HG03064 (cell line): ENCODE results near the gene WASHC1.
"Not testable (repeated sequence)": the region's sequence is repeated elsewhere in the genome, so short reads cannot be mapped to it uniquely, and the experiment has no call there.

Experiments
- ATAC-seq: cut with Tn5 transposase; IDR thresholded peaks from one replicate; pipeline ENCODE4 v1.9.1; 2021; ENCODE audit warnings: low read depth; ENCODE audit not compliant: unreplicated experiment

WASHC1 gene, protein sequence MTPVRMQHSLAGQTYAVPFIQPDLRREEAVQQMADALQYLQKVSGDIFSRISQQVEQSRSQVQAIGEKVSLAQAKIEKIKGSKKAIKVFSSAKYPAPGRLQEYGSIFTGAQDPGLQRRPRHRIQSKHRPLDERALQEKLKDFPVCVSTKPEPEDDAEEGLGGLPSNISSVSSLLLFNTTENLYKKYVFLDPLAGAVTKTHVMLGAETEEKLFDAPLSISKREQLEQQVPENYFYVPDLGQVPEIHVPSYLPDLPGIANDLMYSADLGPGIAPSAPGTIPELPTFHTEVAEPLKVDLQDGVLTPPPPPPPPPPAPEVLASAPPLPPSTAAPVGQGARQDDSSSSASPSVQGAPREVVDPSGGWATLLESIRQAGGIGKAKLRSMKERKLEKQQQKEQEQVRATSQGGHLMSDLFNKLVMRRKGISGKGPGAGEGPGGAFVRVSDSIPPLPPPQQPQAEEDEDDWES

GRCh38 chr9:29356-29755, at the start of gene WASHC1:
TSS of gene WASHC1 (minus strand) at chr9:29456. CDS start at chr9:24999, 4,457 bp downstream.
- ATAC-seq, result not testable (repeated sequence)

DNA sequence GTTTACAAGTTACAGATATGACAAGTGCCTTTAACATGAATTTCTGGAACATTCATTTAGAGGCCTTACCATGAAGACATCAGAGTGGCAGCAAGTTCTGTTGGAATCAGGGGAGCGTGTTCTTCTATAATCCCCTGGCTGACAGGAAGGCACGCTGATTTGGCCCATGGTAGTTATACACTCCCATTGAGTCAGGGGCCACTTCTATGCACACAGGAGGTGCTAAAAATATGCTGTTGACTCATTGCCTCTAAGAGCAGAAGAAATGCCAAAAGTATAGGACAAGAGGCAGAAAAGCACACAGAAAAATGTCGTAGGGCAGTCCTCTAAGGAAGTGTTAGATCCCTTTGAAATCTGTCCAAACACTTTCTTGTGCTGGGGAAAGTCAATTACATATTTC, 49.1 kb upstream of the WASHC1 start:
- not testable (repeated sequence) for ATAC-seq

DNA sequence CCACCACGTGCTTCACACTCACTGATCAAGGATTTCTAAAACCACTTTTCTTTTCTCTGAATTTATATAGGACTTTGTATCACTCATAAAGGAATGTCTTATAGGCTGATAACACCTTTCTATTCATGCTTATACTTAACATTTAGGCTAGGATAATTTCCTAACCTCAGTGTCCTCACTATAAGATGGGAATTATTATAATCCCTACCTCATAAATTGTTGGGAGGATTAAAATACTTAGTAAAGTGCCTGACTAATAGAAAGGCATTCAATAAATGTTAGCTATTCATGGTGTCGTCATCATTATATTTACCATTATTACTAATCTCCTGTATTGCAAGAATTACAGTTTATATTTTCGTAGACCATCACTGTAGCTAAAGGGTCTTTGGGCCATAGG, 47.1 kb upstream of the WASHC1 start:
- ATAC-seq, result not testable (repeated sequence)

GRCh38 chr9:73900-74525, 44.8 kb upstream of the WASHC1 start:
- not testable (repeated sequence) for ATAC-seq

- not testable (repeated sequence) for ATAC-seq
These were observed 44.0 kb upstream of the WASHC1 start for GRCh38 chr9:73076-73899.

GRCh38 chr9:63031-63629, 33.9 kb upstream of the WASHC1 start:
- ATAC-seq, result peak; percentile 72

DNA sequence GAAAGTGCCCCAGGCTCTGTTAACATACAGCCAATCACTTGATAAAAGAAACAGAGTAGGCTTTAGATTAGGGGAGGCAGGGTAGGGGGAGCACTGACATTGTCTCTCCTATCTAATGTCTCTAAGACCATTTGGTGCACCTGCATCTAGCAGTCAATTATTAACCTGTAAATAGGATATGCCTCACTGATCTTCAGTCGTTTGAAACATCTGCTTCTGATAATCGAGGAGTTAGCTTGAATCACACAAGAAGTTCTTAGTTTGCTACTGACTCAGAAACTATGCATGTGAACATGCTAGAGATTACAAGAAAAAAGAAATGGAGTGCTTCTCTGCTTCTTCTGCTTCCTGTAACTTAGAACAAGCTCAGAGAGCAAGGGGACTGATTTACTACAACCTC, 23.4 kb upstream of the WASHC1 start:
- peak; percentile 83 for ATAC-seq

DNA sequence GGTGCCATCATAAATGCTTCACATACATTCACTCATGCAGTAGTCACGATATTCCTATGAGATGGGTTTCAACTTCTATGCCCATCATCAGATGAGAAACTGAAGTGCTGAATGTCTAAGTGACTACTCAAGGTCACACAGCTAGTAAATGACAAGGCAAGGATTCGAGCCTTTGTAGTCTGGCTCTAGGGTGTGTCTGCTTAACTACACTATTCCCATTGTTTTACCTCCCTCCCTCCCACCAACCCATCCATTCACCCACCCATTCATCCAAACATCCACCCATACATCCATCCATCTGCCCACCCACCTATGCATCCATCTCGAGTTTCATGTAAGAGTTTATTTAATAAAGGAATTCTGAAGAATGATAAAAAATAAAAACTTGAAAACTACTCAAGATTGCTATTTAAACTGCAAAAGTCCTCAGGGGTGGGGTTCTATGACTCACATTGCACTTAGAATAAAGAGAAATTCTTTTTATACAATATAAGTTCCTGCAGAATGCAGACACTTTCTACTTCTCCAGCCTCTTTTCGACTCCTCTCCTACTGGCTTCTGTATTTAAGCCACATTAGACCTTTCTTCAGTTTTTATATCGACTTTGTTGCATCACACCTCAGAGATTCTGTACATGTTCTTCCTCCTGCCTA, 19.1 kb upstream of the WASHC1 start:
- not testable (repeated sequence) for ATAC-seq

DNA sequence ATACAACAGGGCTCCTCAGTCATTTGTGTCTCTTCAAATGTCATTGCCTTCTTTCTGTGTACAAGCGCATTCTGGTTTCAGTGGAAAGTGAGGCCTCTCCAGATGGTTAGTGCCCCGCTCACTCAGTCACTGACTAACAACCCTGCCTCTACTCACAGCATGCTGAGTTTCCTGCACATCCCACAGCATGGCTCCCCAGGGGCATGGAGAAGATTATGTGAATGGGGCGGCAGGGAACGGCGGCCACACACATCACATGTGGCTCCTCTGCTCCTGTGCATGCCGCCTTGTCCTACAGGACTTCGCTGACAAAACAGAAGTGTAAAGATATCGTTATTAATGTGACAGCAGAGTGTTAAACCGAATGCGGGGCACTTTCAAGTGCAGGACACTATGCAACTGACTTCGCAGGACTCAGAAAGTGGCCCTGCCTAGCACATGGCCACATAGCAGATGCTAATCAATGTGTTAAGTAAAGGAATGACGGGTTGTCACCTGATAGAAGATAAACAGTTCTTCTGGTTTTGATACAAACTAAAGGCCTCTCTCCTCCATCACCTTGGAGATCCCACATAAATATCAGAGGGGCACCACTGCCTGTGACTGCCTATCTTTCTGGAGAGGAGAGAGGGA, 17.5 kb upstream of the WASHC1 start:
- ATAC-seq, result not testable (repeated sequence)

DNA sequence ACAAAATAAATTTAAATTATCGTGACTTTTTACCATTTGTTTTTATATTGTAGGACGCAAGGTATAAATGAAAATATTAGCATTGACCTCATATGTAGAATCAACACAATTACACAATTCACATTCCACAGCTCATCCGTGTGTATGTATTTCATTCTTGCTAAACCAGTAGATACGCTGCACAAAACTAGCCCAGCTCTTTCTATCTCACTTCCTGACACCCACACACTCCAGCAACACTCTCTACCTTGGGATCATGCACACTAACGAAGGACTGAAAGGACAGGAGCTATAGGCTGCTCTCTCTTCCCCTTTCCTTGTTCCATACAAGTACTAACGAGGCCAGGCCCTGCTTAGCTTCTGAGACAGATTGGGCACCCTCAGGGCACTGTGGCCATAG, 16.9 kb upstream of the WASHC1 start:
- ATAC-seq, result not testable (repeated sequence)

DNA sequence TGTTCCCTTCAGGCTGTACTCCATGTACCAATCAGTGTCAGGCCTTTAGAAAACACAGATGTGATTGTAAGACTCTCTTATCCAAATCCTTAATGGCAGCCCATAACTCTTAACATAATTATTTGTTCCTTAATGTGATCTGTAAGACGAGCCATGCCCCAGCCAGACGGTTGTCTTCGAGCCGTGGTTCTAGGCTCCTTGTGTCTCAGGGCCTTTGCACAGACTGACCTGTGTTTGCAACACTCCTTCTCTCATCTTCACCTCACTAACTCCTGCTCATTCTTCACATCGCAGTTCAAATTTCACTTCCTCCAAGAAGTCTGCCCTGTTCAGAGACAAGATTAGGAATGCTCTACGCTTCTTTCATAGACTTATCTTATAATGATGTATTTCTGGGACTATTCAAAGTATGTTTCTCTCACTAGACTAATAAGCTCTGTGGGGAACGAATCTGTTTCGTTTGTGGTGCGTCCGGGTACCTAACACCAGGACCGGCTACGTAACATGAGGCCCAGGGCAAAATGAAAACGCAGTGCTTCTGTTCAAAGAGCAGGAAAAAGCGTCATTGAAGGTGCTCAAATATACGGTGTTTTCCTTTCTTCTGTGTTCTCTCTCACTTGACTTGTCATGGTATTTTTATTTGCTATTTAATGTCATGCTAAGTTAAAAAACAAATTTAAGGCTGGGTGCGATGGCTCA, 16.1 kb upstream of the WASHC1 start:
- not testable (repeated sequence) for ATAC-seq

DNA sequence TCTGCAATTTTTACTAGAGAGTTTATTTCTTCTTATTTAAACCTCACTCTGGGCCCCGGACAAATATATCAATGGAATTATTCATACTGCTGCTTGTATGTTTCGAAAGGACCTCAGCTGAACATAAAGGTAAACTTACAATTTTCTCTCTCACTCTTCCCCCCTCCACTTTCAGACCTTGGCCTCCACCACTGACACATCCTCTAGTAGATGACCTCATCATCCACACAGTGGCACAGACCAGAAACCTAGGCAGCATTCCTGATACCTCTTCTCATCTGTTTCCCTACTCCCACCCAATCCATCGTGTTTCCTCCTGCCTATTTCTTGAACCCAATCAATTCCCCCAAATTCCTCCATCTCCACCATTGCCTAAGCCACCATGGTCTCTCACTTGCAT, 15.2 kb upstream of the WASHC1 start:
- not testable (repeated sequence) for ATAC-seq

DNA sequence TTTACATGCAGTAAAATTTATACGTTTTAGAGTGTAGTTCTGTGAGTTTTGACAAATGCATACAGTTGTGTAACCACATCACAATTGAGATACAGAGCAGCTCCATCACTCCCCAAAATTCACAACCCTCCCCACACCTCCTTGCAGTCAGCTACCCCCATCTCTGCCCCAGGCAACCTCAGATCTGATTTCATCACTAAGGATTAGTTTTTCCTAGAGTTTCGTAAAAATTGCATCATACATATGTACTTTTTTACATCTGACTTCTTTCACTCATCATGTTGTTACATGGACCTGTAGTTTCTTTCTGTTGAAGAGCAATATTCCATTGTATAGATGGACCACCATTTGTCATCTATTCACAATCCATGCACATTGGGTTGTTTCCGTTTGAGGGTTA, 14.4 kb upstream of the WASHC1 start:
- ATAC-seq, result not testable (repeated sequence)

DNA sequence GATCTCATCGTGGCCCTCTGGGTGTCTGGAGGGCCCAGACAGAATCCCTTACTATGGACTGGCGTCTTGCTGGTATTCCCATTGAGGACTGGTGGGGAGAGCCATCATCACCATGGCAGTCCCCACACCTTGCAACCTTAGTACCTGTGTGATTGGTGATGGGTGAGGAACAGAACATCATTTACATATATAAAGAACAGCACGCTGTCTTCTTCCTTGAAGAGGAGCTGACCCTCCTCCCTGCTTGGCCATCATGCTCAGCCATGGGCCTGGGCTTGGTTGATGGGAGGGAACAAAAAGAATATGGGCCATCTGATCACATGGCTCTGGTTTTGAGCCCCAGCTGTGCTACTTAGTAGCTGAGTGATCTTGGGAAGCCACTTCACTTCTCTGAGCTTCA, 13.9 kb upstream of the WASHC1 start:
- not testable (repeated sequence) for ATAC-seq

DNA sequence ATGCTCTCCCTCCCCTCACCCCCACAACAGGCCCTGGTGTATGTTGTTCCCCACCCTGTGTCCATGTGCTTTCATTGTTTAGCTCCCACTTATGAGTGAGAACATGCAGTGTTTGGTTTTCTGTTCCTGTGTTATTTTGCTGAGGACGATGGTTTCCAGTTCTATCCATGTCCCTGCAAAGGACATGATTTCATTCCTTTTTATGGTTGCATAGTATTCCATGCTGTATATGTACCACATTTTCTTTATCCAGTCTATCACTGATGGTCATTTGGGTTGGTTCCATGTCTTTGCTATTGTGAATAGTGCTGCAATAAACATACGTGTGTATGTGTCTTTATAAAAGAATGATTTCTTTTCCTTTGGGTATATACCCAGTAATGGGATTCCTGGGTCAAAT, 12.6 kb upstream of the WASHC1 start:
- not testable (repeated sequence) for ATAC-seq

DNA sequence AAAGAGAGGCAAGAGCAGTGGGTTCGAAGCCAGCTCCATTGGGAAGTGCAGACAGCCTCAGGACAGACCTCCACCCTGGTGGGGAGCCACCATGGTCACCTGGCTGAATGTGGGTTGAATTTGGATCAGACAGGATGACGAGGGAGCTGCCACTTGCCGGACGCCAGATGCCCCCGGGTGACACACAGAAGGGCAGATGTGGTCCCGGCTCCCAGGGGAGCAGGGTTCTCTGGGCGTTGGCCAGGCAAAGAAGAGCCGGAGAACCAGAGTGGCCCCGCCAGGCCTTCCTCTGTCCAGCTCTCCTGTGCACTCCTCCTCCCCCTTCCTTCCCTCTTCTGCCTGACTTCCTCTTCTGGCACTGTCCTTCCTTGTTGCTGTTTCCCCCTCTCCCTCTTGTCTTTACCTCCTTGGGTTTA, 12.0 kb upstream of the WASHC1 start:
- ATAC-seq, result not testable (repeated sequence)

DNA sequence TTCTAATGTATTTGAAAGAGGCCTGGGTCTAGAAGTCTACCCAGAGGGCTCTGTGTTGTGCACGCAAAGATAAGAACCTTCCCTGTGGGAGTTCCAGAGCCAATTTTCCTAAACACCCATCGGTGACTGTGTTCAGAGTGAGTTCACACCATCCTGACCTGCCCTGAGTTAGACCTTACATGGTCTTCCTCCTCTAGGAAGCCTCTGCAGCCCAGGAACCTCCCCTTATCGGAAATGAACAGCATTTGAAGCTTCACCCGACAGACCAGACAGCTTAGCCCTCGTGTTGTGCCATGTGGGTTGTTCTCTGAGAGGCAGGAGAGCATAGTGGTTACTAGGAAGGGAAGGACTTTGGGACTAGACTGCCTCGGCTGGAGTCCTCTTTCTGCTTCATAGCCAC, 3.1 kb upstream of the WASHC1 start:
- ATAC-seq, result not testable (repeated sequence)

- ATAC-seq, result not testable (repeated sequence)
These were observed 481 bp downstream of the WASHC1 start for GRCh38 chr9:28775-29174.

- ATAC-seq, result not testable (repeated sequence)
These were observed 7.6 kb downstream of the WASHC1 start for GRCh38 chr9:21621-22020.
